Measurements from ENCODE around the gene TMPRSS2.

TMPRSS2 gene

DNA sequence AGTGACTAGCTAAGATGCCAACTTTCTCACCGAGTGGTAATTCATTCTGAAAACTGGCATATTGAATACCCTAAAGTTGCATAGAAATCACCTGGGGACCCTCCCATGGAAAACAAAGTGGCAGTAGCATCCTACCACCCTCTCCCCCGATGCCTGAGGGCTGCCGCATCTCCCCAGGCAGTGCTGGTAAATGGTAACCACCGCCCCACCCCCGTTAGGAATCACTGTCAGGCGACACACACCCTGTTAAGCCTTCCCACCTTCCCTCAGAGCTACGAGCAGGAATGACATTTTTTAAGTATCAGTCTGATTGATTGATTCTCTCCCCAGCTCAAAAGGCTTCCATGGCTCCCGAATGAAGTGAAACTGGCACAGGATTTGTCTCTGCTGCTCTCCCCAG lies 28.3 kb downstream of the TMPRSS2 start:
- DNase-seq = no peak

DNA sequence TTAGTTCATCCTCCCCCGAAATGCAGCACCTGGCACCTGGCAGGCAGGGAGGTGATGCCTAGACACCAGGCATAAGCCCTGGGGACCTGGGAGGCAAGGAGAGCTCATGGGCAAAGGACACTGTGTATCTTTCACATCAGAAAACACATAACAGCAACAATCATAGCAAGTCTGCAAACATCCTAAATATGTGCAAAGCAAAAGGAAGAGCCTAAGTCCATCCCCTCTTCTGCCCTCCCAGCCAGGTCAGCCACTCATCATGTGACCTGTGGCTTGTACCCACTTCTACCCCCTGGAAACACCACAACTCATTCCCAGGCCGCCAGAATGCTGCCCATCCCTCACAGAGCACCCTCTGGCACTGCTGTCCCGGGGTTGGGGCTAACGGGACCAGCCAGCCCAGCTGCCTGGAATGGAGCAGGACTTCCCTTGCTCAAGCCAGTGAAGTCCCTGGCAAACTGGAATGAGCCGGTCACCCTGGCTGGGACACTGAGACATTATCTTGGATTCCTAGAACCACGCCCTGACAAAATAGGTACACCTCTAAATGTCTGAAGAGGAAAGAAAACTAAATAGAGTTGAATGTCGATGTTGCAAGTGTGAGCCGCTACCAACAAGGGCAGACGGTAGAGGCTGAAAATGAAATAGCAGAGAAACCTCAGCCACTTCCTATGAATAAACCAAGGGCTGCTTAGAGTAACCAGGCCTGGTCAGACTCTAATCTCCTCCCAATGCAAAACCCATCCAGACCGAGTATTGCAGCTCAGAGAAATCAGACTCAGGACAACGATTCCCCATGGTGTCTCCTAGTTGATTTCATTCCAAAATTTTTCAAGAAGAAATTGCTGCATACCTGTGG lies 29.4 kb downstream of the TMPRSS2 start:
- DNase-seq = no peak

DNA sequence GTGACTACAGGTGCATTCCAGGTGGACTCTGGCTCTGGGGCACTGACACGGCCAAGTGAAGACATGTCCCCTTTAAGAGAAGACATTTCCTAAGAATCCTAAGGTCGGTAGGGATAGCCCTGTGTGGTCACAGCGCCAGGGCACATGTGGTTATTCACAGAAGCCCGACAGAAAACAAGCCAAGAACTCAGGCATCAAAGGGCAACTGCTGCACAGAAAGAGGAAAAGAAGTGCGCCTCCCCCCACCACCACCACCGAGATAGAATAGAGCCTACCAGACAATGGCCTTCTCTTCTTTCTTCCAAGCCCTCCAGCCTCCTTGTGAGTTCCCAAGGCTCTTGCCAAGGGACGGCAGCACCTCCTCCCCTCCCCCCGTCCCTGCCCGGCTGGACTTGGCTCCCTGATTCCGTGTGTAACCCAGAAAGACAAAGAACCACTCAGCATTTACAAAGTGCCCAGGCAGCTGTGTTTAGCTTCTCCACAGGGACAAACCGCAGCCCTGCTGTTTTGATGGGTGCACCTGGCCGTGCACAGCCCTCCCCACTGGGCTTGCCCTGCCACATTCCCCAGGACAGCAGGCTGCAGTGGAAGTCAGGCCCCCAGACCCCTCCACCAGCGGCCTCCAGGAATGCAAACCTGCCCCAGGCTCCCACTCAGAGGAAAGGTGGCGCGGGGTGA lies 30.2 kb downstream of the TMPRSS2 start:
- DNase-seq = no peak

DNA sequence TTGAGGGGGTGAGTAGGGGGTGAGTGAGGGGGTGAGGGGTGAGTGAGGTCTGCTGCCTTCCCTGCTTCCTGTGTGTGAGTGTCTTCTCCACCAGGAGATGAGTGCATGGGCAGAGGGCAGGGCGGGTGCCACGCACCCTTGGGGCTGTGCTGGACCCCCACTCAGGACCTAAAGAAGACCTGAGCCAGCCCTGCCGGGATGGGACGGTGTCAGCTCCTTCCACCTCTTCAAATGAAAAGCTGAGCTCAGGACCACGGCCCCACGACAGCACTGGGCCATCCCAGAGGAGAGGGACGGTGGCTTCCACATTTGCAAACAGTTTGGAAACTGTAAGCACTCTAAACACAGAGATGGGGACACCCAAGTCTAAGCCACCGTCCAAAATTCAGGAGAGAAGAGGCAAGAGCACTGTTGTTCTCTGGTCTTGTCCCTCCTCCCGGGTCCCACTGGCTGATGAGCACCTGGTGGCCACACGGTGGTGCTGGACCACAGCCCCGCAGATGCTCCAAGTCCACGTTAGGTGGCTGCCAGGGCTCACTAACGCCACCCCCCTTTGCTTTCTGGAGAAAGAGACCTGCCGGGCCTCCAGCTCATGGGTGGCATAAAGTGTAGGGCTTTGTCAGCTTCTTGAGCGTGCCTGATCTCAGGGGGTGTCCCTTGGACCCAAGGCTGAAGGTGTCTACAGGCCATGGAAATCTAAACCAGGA lies 32.1 kb downstream of the TMPRSS2 start:
- no peak for DNase-seq

DNA sequence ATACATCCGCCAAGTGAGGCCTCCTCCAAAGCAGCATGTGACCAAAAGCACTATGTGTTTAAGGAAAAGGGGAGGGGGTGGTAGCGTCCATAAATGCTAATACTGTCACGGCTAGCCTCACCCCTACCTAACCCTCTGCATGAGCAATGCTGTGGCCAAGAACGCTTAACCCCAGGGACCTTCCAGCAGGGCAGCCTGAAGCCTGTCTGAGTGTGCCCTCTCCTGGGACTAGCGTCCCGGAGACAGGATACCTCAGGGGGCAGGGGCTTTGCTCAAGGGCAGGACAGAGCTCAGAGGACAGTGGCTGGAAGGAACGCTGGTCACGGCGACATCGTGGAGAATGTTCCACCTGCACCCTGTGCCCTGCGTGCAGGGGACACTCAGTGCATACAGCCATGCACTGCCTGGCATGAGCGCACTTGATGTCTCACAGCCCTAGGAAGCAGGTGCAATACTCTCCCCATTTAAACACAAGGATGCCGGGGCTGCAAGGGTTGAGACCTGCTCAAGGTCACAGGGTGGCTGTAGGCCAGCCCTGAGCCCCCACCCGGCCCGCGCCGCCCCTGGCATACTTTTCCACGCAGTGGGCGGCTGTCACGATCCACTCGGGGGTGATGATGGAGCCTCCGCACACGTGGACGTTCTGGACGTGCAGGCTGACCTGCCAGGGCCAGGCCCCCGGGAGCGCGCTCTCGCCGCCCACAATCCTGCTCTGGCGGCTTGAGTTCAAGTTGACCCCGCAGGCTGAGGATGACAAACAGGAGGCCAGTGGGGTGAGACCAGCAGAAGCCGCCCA lies 35.0 kb downstream of the TMPRSS2 start:
- no peak for DNase-seq

DNA sequence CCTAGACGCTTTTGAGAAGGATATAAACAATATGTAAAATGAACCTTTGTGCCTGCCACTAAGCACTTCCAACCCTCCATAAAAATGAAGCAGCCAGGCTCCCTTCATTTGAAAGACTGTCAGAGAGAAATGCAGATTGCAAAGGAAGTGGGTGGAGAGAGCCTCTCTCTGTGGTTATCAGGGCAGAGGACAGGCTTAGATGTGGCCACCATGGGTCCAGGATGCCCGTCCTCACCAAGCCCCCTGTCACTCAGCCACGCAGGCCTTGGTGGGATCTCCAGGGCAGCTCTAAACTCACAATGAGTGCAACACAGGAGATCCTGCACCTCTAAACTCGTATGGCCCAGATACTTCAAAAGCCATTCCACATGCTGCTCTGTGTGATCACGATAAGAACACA lies 37.9 kb downstream of the TMPRSS2 start:
- no peak for DNase-seq

DNA sequence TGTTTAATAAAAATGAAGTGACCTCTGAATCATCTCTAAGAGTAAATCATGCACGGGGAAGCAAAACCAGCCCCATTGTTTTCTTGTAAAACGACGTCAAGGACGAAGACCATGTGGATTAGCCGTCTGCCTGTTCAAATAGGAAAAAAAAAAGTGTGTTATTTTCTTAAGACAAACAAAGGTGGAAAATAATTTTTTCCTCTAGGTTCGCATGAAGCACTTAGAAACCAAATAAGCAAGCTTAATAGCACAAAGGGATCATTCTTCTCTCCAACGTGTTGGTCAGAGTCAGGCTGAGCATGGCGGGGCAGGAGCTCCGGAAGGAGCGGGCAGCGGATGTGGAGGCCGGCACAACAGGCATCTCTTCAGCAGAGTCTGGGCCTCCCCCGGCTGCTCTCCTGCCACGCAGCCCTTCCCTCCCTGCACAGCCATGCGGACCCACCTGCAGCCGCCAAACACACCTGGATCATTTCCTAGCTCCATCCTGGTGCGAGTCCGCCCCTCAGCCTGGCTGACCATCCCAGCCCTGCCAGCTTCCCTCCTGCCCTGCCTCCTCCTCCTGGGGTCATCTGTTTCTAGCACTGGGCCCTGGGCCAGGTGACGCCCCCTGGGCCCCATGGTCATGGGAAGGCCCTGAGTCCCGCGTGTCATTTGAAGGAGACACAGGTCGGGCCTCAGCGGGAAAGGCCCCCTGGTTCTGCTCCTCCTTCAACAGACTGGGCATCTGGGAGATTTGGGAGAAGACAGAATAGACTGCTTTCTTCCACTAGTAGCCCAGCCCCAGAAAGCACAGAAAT lies 41.7 kb downstream of the TMPRSS2 start:
- DNase-seq = no peak

DNA sequence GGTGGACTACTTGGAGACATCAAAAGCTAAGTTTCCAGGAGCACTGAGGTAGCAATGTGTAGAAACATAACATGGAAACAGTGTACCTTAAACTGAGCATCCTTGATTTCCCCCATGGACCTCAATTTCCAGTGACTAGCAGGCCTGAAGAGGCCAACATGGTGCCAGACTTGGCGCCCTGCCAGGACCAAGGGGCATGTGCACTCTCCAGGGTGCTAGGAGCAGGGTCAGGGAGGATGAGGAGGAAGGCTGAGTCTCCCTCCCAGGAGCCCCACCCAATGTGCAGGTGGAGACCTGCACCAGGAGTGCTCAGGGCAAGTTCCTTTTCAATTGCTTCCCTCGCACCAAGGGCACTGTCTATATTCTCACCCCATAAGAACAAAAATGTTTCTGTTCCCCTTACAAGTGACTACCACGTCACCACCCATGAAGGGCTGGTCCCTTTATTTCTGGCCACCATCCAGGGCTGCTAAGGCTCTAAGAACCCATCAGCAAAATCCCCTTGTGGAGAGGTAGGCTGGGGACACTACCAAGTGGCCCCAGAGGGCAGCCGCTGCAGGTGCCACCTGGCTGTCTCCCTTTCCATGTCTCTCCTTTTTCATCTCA lies 42.7 kb downstream of the TMPRSS2 start:
- DNase-seq = no peak

DNA sequence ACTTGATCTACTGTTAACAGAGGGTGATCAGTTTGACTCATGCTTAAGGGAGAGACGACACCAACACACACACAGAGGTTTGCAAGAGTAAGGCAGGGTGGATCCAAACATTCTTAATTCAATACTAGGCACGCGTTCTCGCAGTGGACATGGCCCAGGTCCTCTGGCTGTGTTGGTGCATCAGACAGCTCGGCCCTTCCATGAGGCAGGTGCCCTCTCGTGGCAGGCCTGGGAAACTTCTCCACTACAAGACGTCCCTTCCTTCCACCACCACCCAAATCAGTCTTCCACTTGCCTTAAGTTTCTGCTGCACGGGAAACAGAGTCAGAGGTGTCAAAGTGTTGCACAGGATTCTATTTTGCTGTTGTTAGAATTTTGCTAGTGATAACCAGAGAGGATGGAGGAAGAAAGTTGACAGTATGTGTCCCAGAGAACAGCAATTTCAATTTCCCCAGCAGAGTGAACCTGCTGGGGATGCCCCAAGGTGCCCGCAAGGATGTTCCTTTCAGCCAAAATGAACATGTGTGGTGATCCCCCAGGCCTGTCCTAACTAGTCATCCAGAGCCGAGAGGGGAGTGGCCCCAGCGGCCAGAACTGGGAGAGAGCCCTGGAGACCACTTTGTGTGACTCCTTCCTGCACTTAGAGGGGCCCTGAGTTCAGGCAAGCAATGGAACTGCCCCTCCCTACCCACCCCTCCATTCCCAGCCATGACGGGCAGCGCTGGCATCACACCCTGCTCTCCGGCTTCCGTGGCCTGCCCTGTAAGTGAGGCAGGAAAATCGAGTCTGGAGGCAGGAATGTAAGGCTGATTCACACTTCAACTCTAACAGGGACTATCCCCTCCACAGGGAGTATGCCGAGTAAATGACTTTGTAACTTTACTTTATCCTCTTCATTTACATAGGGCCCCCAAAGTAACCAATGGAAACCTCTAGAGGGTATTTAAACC lies 47.1 kb downstream of the TMPRSS2 start:
- DNase-seq = peak; percentile 57 to 62

DNA sequence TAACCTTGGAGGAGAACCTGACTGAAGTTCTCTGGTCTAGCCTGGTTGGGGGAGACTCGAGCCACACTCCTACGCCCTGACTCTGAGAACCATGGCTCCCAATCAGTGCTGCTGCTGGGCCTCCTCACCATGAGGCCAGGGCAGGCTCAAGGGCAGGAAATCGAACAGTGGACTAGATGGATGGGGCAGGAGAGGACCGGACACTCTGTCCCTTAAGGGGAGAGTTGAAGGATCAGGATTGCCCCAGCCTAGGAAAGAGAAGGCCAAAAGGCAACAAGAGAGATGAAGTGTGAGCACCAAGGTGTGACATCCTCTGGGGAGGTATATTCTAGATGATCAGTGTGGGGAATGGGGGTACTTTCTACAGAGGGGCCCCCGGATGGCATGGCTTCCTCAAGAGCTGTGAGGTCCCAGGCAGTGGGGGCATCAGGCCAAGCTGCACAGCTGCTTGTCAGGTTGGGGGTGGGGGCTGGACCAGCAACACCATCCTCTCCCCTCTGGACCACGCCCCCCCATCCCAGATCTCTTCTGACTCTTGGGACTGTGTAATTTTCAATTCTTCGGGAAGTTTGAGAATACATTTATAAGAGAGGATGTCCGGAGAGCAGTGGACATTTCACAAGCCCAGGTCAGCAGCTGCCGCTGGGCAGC lies 47.9 kb downstream of the TMPRSS2 start:
- no peak for DNase-seq

DNA sequence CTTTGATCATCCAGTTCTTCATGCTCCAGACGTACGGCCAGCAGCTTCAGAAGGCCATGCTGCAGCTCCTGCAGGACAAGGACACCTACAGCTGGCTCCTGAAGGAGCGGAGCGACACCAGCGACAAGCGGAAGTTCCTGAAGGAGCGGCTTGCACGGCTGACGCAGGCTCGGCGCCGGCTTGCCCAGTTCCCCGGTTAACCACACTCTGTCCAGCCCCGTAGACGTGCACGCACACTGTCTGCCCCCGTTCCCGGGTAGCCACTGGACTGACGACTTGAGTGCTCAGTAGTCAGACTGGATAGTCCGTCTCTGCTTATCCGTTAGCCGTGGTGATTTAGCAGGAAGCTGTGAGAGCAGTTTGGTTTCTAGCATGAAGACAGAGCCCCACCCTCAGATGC lies 49.4 kb downstream of the TMPRSS2 start:
- no peak for DNase-seq

DNA sequence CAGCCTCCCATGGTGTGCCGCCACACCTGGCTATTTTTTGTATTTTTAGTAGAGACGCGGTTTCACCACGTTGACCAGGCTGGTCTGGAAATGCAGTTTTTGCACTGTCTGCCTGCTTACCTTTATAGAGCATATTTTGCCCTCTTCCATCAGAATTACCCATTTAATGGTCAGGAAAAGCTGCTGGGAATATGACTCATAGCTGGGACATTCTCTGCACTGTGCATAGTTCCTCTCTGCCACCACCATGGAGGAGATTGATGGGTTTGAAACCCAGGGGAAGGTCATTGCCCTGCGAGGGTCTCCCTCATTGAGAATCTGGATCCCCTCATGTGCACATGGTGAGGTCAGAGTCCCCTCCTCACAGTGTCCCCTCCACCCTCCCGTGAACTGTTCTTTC lies 49.8 kb downstream of the TMPRSS2 start:
- no peak for DNase-seq

DNA sequence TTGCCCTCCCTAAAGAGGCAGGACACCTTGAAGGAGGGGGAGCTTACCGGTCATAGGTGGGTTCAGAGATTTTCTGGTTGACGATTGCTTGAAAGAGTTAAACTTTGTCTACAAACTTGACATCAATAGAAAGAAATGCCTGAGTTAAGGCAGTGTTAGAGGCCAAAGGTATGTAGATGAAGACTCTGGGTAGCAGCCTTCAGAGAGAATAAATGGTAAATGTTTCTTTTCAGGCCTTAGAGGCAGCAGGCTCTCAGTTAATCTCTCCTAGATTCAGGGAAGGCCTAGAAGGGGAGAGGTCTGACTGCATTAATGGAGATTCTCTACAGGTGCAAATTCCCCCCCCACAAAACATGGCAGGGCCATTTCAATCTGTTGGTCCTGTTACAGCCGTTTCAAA lies 54.2 kb downstream of the TMPRSS2 start:
- DNase-seq = no peak

DNA sequence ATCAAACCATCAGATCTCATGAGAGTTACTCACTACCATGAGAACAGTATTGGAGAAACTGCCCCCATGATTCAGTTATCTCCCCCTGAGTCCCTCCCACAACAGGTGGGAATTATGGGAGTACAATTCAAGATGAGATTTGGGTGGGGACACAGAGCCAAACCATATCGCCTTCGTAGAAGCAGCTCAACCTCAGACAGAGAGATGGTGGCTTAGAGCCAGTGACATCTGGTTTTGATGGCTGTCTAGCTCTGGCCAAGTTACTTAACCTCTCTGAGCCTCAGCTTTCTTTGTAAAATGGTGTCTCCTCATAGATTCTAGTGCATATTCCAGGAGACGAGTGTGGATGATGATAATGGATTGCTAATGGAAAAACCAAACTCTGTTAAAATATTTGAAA lies 54.8 kb downstream of the TMPRSS2 start:
- no peak for DNase-seq

DNA sequence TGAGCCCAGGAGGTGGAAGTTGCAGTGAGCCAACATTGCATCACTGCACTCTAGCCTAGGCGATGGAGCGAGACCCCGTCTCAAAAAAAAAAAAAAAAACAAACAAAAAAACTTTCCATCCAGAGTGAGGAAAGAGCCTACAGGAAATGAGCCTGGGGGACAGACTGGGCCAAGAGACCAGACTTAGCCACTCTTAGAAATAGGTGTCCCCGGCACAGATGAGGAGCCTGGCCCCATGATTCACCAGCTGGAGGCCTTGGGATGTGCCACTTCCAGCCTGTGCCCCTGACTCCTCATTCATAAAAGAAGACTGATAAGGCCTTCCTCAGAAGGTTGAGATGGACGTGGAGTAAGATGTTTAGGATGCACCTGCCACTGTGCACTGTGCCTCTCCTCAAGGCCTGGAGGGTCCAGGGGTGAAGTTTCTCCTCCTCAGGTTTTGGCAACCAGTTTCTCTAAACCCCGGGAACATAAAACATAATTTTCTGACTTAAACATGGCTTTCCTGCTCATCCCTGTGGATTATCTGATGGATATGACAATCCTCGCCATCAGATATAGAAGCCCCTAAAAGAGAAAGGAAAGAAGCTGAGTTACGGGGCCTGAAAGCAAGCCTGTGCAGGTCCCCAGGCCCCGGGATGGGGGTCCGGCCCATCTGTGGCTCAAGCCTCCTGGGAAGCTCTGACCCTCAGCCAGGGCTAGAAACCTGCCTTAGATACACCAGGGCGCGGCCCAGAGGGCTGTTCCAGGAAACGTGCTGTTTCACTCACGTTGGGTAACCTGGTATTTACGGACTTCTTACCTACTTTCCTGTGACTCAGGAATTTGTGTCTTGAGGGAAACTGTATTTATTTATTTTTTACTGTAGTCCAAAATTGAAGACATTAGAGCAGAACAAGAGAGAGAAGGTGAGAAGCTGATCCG lies 55.9 kb downstream of the TMPRSS2 start:
- no peak for DNase-seq

DNA sequence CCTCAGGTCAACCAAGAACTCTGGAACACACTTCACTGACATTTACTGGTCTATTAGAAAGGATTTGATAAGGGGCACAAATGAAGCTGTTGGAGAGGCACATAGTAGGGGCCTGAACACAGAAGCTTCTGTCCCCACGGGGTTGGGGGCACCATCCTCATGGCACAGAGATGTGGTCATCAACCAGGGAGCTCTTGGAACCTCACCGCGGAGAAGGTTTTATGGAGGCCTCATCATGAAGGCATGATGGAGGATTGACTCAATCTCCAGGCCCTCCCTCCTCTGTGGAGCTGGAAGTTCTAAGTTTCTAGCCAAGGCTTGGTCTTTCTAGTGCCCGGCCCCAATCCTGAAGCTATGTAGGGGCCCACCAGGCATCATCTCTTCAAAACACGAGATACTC lies 58.3 kb downstream of the TMPRSS2 start:
- no peak for DNase-seq

DNA sequence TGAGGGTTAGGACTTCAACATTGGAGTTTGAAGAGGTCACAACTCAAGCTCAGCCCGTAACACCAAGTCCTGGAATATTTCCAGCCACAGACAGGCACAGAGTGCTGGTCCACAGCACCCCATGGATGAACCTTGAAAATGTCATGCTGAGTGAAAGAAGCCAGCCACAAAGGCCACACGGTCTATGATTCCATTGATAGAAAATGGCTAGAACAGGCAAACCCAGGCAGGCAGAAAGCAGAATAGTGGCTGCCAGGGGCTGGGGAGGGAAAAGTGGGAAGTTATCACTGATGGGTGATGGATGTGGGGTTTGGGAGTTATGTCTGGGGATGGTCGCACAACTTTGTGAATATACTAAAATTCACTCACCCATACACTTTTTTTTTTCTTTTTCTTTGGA lies 60.6 kb downstream of the TMPRSS2 start:
- DNase-seq = no peak

DNA sequence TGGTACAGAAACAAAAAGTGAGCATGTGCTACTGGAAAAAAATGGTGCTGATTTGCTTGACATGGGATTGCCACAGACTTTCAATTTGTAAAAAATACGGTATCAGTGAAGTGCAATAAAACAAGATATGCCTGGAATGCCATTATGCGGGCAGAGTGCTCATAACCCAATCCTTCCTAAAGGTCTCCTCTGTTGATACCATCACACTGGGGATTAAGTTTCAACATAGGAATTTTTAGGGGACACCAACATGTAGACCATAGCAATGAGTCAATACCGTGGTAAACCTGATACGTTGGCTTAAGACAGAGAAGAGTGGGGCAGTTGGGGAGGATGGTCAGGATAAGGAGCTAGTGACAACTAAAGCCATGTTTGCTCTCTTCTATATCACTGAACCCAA lies 61.4 kb downstream of the TMPRSS2 start:
- no peak for DNase-seq

DNA sequence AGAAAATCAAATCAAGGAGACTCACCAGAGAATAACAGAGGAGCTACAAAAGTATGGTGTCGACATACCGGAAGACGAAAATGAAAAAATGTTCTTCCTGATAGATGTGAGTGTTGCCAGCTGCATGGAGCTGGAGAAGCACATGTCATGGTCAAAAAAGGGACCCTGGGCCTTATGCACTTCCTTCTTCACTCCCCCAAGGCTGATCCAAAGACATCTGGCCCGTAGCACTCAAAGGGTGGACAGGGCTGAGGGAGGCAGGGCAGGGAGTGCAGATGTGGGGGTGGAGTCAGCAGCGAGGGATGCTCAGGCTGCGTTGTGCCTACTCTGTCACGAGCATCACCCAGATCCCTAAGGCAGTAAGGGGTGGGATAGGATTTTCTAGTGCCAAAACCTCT lies 62.5 kb downstream of the TMPRSS2 start:
- DNase-seq = no peak
